DOHH2 (cell line): ENCODE results near the gene CBX6.

Experiments used
- CTCF ChIP-seq: fragments of 200-600 bp; sonication (generic); IDR thresholded peaks from one replicate; pipeline ENCODE4 v1.5.1; 2014; ENCODE audit warnings: antibody characterized with exemption, mild to moderate bottlenecking, low read depth, low read length; ENCODE audit not compliant: poor library complexity, severe bottlenecking
- EZH2phosphoT487 ChIP-seq: fragments of 200-600 bp; sonication (generic); IDR thresholded peaks from 2 replicates; pipeline ENCODE4 v1.6.1; 2017; ENCODE audit warnings: borderline replicate concordance, mild to moderate bottlenecking, antibody characterized with exemption, low read length, moderate library complexity, mixed read lengths

GRCh38 chr22:38867124-38867455, 4.9 kb downstream of the CBX6 start:
- TF ChIP-seq CTCF = no peak
- TF ChIP-seq EZH2phosphoT487 = no peak
